HEK293T (cell line): Measurements from ENCODE around the gene CFAP299.

ENCODE experiments used
- CTCF ChIA-PET: fragments of 350-600 bp; formaldehyde crosslinking; extraction: SDS; loops from one replicate; lab custom pipeline; 2021; ENCODE audit warnings: antibody characterized with exemption, inconsistent platforms; lab: Yijun Ruan, JAX
- POLR2A ChIA-PET: fragments of 350-600 bp; formaldehyde crosslinking; extraction: SDS; loops from one replicate; lab custom pipeline; 2020; ENCODE audit warnings: antibody characterized with exemption, inconsistent platforms; lab: Yijun Ruan, JAX
- DNase-seq: peaks from one replicate; pipeline ENCODE4 v3.0.0; 2012; ENCODE audit warnings: mixed read lengths; ENCODE audit errors: extremely low spot score
- ARNT ChIP-seq: fragments of 450-650 bp; IDR thresholded peaks from 2 replicates; pipeline ENCODE4 v1.6.1; 2017; ENCODE audit warnings: mild to moderate bottlenecking
- BHLHE40 ChIP-seq: fragments of 450-650 bp; IDR thresholded peaks from 2 replicates; pipeline ENCODE4 v1.6.1; 2016; ENCODE audit warnings: mild to moderate bottlenecking, moderate library complexity, borderline replicate concordance
- CTBP1 ChIP-seq: fragments of 450-650 bp; IDR thresholded peaks from 2 replicates; pipeline ENCODE4 v1.6.1; 2016; ENCODE audit warnings: borderline replicate concordance
- ELF4 ChIP-seq: fragments of 450-650 bp; IDR thresholded peaks from 2 replicates; pipeline ENCODE4 v1.6.1; 2017; ENCODE audit warnings: antibody characterized with exemption
- FOXA1 ChIP-seq: fragments of 450-650 bp; IDR thresholded peaks from 2 replicates; pipeline ENCODE4 v1.6.1; 2016; ENCODE audit warnings: mild to moderate bottlenecking
- FOXK2 ChIP-seq: fragments of 450-650 bp; IDR thresholded peaks from 2 replicates; pipeline ENCODE4 v1.6.1; 2016; ENCODE audit warnings: mild to moderate bottlenecking
- FOXM1 ChIP-seq: fragments of 450-650 bp; IDR thresholded peaks from 2 replicates; pipeline ENCODE4 v1.6.1; 2017; ENCODE audit warnings: mild to moderate bottlenecking, borderline replicate concordance
- HDGF ChIP-seq: fragments of 450-650 bp; IDR thresholded peaks from 2 replicates; pipeline ENCODE4 v1.6.1; 2017; ENCODE audit warnings: antibody characterized with exemption, borderline replicate concordance
- L3MBTL2 ChIP-seq: fragments of 450-650 bp; conservative IDR thresholded peaks from 2 replicates; pipeline ENCODE4 v1.6.1; 2016; ENCODE audit warnings: mild to moderate bottlenecking
- LEF1 ChIP-seq: fragments of 450-650 bp; IDR thresholded peaks from 2 replicates; pipeline ENCODE4 v1.6.1; 2017; ENCODE audit warnings: mild to moderate bottlenecking, borderline replicate concordance
- NFRKB ChIP-seq: fragments of 450-650 bp; IDR thresholded peaks from 2 replicates; pipeline ENCODE4 v1.6.1; 2016; ENCODE audit warnings: mild to moderate bottlenecking, moderate library complexity
- SP1 ChIP-seq: fragments of 450-650 bp; IDR thresholded peaks from 2 replicates; pipeline ENCODE4 v1.6.1; 2017
- SUZ12 ChIP-seq: fragments of 450-650 bp; IDR thresholded peaks from 2 replicates; pipeline ENCODE4 v1.6.1; 2016; ENCODE audit warnings: mild to moderate bottlenecking
- TARDBP ChIP-seq: fragments of 450-650 bp; IDR thresholded peaks from 2 replicates; pipeline ENCODE4 v1.6.1; 2016
- ZNF384 ChIP-seq: fragments of 450-650 bp; IDR thresholded peaks from 2 replicates; pipeline ENCODE4 v1.6.1; 2016
- TF ChIP-seq, protein P1 (sequence below): fragments of 450-650 bp; IDR thresholded peaks from 2 replicates; pipeline ENCODE4 v1.6.1; 2016

Gene CFAP299

GRCh38 chr4:80803337-80803736, 467.8 kb downstream of the CFAP299 start:
- no peak for DNase-seq
- ChIA-PET POLR2A (no interaction called here), CTCF (no interaction called here)
- TF ChIP-seq LEF1 (no peak), FOXK2 (no peak), L3MBTL2 (no peak), CTBP1 (no peak), ELF4 (no peak), ARNT (no peak), ZNF384 (no peak), SP1 (no peak), NFRKB (no peak), HDGF (no peak), SUZ12 (no peak), TARDBP (no peak), BHLHE40 (no peak), FOXM1 (no peak)
- TF ChIP-seq, protein P1, sequence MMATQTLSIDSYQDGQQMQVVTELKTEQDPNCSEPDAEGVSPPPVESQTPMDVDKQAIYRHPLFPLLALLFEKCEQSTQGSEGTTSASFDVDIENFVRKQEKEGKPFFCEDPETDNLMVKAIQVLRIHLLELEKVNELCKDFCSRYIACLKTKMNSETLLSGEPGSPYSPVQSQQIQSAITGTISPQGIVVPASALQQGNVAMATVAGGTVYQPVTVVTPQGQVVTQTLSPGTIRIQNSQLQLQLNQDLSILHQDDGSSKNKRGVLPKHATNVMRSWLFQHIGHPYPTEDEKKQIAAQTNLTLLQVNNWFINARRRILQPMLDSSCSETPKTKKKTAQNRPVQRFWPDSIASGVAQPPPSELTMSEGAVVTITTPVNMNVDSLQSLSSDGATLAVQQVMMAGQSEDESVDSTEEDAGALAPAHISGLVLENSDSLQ: no peak

GRCh38 chr4:80806472-80806871, 470.9 kb downstream of the CFAP299 start:
- ChIA-PET POLR2A (no interaction called here), CTCF (no interaction called here)
- TF ChIP-seq CTBP1: no peak
- no peak for TF ChIP-seq FOXM1
- TF ChIP-seq BHLHE40: no peak
- TF ChIP-seq ARNT: no peak
- no peak for TF ChIP-seq LEF1
- no peak for TF ChIP-seq FOXA1
- TF ChIP-seq HDGF: no peak
- TF ChIP-seq, protein P1: no peak
- no peak for TF ChIP-seq ELF4
- TF ChIP-seq FOXK2: no peak
- TF ChIP-seq L3MBTL2: no peak
- DNase-seq: no peak

DNA sequence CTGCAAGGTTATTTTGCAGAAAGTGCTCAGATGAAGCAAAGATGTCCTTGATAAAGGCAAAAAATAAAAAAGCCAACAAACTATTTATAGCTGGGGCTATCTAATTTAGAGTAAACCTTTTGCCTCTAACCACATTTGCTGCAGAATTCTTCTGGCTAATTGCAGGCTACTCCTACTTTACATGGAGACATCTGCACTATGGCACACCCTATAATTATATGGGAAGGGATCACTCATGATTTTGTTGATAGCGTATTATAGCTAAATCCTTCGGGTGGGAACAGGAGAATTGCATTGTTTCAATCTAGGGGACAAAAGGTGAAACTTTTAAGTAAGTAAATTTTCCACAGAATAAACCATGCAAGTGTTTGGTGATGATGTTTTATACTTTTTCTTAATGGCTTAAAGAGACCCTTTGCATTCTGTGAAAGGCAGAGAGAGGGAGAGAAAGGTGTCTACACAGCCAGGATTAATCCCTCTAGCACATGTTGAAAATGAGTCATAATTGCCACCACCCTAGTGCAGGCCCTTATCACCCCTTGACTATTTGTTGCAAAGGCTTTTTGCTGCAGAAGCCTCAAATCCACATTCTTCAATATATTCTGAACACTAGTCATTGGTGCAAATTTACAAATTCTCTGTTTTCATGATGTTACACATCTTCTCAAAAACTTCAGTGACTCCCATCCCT, 473.7 kb downstream of the CFAP299 start:
- no peak for DNase-seq
- TF ChIP-seq BHLHE40: no peak
- no peak for TF ChIP-seq ARNT
- TF ChIP-seq TARDBP: no peak
- TF ChIP-seq SUZ12: no peak
- TF ChIP-seq, protein P1: no peak
- TF ChIP-seq FOXA1: no peak
- TF ChIP-seq FOXM1: no peak
- no peak for TF ChIP-seq ZNF384
- TF ChIP-seq CTBP1: no peak
- ChIA-PET POLR2A (no interaction called here), CTCF (no interaction called here)

- no peak for DNase-seq
- ChIA-PET CTCF (no interaction called here), POLR2A (no interaction called here)
- TF ChIP-seq FOXK2 (no peak), ZNF384 (no peak), LEF1 (no peak), ARNT (no peak), ELF4 (no peak), SP1 (no peak), NFRKB (no peak), HDGF (no peak), FOXM1 (no peak), TARDBP (no peak), CTBP1 (no peak), L3MBTL2 (no peak)
- TF ChIP-seq, protein P1: no peak
Observed at GRCh38 chr4:80811406-80811805, 475.9 kb downstream of the CFAP299 start.

- ChIA-PET CTCF (no interaction called here), POLR2A (no interaction called here)
- no peak for DNase-seq
- TF ChIP-seq CTBP1: no peak
- TF ChIP-seq TARDBP: no peak
- TF ChIP-seq ARNT: no peak
- no peak for TF ChIP-seq FOXK2
Observed at GRCh38 chr4:80812145-80812544, 476.6 kb downstream of the CFAP299 start.

DNA sequence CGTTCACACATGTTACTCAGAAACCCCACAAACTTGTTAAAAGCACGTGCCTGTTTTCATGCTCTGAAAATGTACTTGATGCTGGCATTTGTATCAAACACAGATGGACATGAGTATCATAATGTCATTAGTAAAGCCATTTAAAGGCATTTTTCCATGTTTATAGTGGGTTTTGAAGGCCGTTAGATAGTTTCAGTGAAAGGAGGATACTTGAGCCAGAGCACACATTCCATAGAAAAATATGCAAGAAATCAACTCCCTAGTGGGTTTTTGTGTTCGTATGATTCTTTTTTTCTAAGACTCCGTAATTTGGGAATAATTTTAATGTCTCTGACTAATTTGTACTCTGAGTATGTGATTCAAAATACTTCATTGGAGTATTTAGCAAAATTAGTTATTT, 478.7 kb downstream of the CFAP299 start:
- no peak for TF ChIP-seq SUZ12
- 0 out of 2 replicates have a peak, but pooled peaks have one; percentile 18 for TF ChIP-seq L3MBTL2
- POLR2A ChIA-PET: no interaction called here
- CTCF ChIA-PET: no interaction called here
- no peak for DNase-seq
